Forelimb muscle (tissue), 1 donor: ENCODE measurements around the gene PNMA1. TPM values are rescaled to one million over a fixed set of nuclear protein-coding genes. Genes with fewer than 3 reads are reported as not detected.

Experiments used
- DNase-seq: peaks from one replicate; pipeline ENCODE4 v3.0.0-alpha.2; 2013; ENCODE audit warnings: low read depth
- polyA plus RNA-seq: library from polyadenylated mRNA; unstranded; fragments of 120-200 nt; gene quantifications from one replicate; pipeline ENCODE4 v1.2.1, GENCODE V29; 2013; ENCODE audit not compliant: insufficient read length

Gene PNMA1
- polyA plus RNA-seq, 1 donor: 23.8 TPM

DNA sequence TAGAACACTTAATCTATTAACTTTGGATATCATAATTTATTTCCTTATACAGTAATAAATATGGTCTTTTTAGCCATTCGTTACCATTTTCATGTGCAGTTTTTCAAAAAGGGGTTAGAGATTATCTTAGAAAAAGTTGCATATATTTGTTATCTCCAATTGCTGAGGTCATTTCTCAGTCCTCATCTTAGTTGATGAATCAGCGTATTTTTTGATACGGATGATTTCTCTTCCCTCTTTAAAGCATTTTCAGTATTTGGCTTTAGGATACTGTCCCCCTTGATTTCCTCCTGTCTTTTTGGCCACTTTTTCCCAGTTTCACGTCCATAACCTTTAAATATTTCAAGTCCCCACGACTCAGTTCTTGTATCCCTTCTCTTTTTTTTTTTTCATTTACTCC lies 47.6 kb downstream of the PNMA1 start:
- no peak for DNase-seq

GRCh38 chr14:73665130-73665529 lies 49.1 kb downstream of the PNMA1 start:
- no peak for DNase-seq

DNA sequence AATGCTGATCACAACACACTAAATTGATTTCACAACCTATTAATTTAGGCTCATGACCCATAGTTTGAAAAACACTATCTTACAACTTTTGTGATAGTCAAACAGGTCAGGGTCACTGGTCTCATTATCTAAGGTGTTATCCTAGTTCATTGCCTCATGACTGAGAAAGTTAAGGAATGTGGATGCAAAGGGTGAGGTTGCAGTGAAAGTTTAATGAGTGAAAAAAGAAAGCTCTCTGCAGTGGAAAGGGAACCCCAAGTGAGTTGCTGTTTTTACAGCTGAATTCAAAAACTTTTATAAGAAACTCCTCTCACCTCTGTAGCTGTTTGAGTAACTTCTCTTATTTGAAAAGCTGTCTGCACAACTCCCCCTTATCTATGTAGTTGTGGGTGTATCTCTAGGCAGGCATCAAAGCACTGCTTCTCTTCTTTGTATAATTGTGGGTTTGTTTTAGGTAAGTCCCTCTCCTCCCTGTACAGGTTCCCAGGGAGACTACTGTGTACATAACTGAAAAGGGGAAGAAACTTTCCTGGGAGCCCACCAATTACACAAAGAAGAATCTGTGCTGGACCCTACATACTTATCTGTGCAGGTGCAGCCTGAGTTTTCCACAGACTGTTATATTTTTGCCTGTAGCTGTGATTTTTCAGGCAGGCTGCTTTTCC lies 50.5 kb downstream of the PNMA1 start:
- no peak for DNase-seq

DNA sequence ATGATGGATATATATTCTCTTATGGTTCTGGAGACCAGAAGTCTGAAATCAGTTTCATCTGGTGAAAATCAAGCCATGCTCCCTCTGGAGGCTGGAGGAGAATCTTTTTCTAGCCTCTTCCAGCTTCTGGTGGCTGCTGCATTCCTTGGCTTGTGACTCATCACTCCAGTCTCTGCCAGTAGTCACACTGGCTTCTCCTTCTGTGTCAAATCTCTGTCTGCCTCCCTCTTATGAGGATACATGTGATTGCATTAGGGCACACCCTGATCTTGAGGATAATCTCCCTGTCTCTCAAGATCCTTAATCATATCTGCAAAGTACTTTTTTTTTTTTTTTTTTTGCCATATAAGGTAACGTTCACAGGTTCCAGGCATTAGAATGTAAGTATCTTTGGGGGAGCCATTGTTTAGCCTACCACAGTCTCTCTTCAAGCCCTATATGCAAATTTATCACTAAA lies 51.7 kb downstream of the PNMA1 start:
- DNase-seq: no peak

GRCh38 chr14:73661872-73662271 lies 52.3 kb downstream of the PNMA1 start:
- no peak for DNase-seq

Other genes with a start within 250 kb of the PNMA1 start
- gene RIOX1, start 223.5 kb downstream of the PNMA1 start, polyA plus RNA-seq: 5.2 TPM
- gene ACOT1, start 177.2 kb downstream of the PNMA1 start, polyA plus RNA-seq: 3.0 TPM
- 1.4 TPM for gene HEATR4, start 155.4 kb downstream of the PNMA1 start, polyA plus RNA-seq
- gene ACOT2, start 145.2 kb downstream of the PNMA1 start, polyA plus RNA-seq: 23.7 TPM
- 0.29 TPM for gene ACOT4, start 122.5 kb downstream of the PNMA1 start, polyA plus RNA-seq
- not detected for gene ACOT6, start 101.9 kb downstream of the PNMA1 start, polyA plus RNA-seq
- 6.8 TPM for gene DNAL1, start 69.4 kb downstream of the PNMA1 start, polyA plus RNA-seq
- gene PTGR2, start 137.4 kb upstream of the PNMA1 start, polyA plus RNA-seq: 13.5 TPM
- 33.1 TPM for gene ZNF410, start 172.5 kb upstream of the PNMA1 start, polyA plus RNA-seq
- gene FAM161B, start 235.7 kb upstream of the PNMA1 start, polyA plus RNA-seq: 7.4 TPM
- 44.7 TPM for gene COQ6, start 235.9 kb upstream of the PNMA1 start, polyA plus RNA-seq